HG02763 (cell line): ENCODE measurements around the gene CCNK.

ENCODE experiments used
- ATAC-seq: cut with Tn5 transposase; IDR thresholded peaks from one replicate; pipeline ENCODE4 v1.9.1; 2021; ENCODE audit warnings: mild to moderate bottlenecking, moderate library complexity; ENCODE audit not compliant: unreplicated experiment

CCNK gene

DNA sequence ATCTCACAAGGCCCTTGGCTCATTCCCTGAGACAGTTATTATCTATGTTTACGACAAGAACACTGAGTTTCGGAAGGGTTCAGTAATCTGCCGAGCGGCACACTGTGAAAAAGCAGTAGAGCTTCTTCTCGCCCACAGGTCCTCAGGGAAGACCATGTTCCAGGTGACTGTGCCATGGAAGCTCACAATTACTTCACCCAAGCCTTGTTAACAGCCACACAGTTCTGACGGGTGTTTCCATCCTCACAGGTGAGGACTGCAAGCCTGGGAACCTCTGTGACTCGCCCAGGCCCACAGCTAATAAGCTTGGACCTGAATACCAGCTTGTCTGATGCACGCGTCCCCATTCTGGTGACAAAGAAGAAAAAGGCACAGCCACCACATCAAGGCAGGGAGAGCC is 15.9 kb upstream of the CCNK start:
- no peak for ATAC-seq

DNA sequence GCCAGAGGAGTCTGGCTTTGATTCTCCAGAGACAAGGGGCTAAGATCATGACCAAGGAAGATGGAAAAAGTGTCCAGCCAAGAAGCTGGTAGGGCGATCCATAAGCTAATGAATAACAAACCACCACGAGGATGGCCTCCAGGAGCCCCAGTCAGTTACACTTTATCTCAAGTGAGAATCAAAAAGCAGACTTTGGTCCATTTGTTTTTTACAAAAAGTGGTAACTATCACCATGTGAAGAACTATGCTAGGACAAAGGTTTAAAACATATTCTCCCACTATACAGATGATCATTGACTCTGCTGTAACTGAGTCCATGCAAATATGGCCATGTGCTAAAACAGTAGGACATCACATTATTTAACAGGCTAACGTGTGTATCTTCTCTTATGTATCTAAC is 14.5 kb upstream of the CCNK start:
- no peak for ATAC-seq

DNA sequence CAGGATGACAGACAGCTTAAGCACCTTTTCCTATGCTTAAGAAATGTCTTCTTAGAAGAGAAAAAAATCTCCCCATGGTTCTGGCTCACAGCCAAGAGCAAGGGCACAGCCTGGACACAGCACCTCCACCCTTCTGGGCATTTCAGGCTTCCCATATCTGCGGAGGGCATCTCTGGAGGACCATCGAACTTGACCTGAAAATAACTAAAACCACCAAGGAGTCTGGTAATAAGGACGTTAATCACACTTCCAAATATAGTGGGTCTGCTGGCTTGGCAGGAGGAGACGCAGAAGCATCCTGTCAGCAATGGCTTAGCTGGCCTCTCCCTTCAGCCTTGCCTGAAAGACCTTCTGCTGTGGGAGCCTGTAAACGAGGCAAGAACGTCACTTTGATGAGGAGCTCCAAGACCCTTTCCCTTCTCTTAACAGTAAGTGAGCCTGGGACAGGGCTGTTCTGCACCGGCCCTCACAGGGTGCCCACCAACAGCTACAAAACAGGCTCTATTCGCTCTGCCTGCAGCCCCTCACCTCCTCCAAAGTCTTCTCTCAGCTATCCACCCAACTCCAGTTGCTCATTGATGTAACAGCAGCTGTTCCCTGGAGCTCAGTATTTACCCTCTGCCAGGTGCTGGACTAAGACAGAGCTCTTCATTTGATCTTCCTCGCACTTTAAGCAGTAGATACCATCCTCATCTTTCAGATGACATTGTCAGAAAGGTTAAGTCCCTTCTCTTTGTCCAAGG is 13.7 kb upstream of the CCNK start:
- no peak for ATAC-seq

GRCh38 chr14:99468081-99468480 is 13.1 kb upstream of the CCNK start:
- ATAC-seq = no peak

- no peak for ATAC-seq
Observed at GRCh38 chr14:99468836-99469592, 12.2 kb upstream of the CCNK start.

DNA sequence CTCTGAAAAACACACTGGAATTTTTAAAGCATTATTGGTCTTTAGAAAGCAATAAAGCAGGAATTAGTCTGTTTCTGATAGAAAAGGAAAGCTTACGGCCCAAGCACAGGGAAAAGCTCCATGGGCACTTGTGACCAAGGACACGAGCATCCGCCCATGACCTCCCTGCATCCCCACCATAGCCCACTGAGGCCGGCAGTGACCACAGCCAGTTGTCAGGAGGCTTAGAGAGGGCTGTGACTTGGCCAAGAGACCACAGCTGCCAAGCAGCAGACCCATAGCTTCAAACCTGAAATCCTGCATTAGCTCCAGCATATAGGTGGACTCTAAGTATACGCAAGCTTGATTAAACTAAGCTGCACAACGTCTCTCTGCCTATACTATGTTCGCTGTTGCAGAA is 9.5 kb upstream of the CCNK start:
- ATAC-seq = no peak

DNA sequence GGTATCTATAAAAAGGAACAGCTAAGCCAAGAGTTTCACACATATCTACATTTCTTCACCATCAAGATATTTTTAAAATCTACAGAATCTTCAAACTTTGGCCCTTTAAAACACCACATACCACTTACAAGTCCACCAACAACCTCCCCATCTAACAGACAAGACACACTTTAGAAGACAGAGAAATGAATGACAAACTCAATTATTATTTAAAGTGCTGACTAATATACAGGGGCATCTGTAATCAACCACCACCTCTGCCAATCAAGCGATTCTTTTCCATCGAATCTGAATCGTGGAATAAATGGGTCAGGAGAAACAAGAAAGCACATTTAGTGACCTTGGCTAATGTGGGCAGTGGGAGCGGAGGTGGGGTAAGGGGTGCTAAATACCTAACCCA is 8.3 kb upstream of the CCNK start:
- ATAC-seq = no peak

DNA sequence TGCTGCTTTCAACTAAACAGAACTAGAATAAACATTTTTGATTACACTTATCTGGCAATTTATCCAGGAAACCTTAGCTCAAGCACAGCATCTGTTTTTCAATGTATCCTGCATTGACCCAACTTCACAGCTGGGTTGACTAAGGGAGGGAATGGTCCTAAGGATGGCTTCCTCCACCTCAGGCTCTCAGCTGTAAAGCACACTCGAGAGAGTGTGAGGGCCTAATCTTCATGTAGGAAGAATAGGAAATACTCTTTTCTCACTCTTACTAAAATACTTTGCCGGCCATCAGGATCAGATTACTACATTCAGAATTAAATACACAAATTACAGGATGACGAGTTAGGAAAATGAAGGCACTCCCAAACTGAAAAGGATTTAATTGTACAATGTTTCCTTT is 7.8 kb upstream of the CCNK start:
- no peak for ATAC-seq

DNA sequence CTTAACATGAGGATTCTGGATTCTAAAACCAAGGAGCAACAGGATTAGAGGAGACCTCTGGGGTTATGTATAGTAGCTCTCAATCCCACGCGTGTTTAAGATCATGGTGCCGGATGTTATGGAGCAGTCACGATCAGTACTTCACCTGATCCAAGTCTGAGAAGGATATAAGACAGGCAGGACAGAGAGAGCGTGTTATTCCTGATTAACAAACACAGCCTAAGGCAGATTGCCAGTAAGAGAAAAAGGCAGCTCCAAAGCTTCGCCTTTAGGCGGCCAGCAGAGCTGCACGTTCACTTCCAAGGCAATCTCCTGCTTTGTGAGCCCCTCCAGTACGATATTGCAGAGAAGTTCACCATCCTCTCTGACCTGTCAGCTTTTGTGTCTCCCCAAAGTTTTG is 6.0 kb upstream of the CCNK start:
- no peak for ATAC-seq

DNA sequence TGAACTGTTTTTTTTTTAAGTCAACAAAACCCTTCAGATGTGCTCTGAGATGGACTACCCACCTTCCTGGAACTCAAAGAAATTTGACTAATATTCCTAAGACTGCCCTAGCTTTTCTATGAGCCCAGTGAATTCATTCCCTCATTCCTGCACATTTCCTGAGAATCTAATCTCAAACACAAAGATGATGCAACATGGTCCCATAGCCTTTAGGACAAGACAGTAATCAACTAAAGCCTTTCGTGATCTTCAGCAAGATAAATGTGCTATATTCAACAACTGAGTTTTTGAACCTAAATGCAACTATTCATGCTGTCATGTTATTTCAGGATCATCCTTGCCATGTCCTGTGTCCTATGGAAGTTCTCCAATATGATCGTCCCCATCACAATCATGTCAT is 5.5 kb upstream of the CCNK start:
- ATAC-seq = no peak

- no peak for ATAC-seq
Observed at GRCh38 chr14:99476864-99477263, 4.3 kb upstream of the CCNK start.

DNA sequence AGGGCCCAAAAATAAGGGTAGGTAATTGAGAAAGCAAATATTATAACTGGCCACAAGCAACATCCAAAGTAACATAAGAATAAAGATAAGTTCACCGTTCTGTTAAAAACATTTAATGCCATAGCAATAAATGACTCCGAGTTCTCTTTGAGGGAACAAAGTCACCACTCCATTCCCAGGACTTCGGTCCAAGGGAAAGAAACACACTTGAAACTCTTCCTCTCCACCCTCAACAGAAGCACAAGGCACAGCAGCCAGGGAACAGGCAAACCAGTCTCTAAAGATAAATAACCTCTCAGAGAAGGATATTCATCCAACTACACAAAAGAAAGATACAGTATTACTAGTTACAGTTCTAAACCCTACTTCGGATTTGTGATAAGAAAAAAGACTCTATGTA is 3.1 kb upstream of the CCNK start:
- ATAC-seq = no peak

GRCh38 chr14:99479160-99479905 is 1.9 kb upstream of the CCNK start:
- no peak for ATAC-seq

DNA sequence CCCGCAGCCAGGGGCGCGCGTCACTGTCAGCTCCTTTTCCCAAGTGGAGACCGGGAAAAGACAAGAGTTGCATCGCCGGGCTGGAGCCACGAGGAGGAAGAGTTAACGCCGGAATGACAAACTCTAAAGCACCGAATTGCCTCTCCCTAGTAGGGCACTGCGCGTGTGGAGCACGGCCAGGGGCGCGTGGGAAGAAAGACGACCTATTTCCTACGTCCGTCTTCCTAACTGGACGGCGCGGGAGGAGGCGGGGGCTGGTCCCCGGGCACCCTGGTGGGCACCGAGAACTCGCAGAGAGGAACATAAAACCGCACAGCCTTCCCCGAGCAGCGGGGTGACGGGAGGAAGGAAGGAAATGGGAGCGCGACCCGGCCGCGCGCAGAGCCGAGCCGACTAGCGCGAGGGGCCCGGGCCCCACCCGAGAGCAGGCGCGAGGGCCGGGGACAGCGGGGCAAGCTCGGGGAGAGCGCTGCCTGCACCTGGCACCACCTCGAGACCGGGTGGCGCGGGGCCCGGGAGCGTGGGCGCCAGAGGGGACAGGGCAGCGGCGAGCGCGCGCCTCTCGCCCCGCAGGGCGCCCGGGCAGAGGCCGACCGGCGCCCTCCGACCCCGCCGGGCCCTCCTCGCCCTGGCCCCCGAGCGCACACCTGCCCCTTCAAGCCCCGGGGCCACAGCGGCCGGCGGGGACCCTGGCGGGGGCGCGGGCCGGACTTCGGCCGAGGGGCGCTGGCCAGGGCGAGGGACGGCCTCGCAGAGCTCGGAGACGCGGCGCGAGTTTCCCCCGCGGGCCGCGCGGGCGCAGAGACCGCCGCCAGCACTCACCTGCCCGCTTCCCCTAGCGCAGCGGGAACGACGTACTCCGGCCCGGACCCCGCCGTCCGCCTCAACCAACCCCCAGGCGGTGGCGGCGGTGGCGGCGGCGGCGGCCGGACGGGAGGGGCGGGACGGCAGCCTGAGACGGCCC is 1.0 kb upstream of the CCNK start, which contains the start of gene SETD3:
TSS of gene SETD3 (minus strand) at position 954 of the 964 bp plus-strand sequence. CDS start 15,054 bp downstream, outside the sequence.
- ATAC-seq = peak; percentile 2

DNA sequence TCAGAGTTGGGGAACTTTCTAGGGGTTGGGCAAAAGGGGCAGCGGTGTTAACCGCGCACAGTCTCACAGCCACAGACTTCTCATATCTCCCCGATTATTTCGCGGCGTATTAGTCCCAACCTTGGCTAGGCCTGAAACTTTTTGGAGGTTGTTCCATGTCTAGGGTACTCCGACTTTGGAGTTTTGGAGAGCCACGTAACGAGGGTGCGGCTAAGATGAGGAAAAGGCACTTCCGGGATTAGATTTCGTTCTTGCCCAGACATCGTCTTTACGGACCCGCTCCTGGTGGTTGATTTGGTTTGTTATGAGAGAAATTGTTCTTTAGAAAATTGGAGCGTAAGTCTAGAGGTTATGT is 513 bp downstream of the CCNK start:
- ATAC-seq = no peak

GRCh38 chr14:99484106-99484505 is 2.9 kb downstream of the CCNK start:
- ATAC-seq = no peak

DNA sequence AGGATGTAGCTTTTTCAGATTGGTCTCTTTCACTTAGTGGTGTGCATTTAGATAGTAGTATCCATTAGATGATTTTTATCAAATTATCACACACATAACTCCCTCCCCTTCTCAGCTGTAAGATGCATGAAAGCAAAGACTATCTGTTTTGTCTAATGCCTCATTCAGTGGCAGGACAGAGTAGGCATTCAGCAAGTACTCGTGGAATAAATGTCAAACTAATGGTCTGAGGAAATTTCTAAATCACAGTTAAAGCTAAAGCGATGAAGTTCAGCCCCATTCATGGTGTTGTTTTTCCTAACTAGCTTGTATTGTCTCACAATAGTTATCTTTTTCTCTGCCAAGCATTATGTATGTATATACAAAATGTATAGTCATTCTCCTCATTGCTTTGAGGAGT is 16.1 kb downstream of the CCNK start:
- no peak for ATAC-seq

DNA sequence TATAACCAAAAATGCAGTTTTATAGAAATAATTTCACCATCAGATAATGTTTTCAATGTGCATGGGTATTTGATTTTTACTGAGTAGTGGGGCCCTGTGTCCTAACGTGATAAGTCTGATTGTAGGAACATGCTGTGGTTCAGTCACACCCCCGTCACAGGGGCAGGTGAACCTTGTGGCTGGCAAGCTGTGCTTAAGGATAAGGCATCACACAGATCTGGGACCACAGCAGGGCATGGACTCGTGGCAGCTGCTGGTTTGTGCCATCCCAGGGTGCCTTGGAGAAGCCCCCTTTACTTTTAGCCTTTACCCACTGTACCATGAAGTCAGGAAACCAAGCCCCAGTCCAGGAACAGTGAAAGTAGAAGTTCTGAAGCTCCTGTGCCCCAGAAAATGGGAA is 16.7 kb downstream of the CCNK start:
- no peak for ATAC-seq

- no peak for ATAC-seq
Observed at GRCh38 chr14:99502989-99503421, 21.8 kb downstream of the CCNK start.

DNA sequence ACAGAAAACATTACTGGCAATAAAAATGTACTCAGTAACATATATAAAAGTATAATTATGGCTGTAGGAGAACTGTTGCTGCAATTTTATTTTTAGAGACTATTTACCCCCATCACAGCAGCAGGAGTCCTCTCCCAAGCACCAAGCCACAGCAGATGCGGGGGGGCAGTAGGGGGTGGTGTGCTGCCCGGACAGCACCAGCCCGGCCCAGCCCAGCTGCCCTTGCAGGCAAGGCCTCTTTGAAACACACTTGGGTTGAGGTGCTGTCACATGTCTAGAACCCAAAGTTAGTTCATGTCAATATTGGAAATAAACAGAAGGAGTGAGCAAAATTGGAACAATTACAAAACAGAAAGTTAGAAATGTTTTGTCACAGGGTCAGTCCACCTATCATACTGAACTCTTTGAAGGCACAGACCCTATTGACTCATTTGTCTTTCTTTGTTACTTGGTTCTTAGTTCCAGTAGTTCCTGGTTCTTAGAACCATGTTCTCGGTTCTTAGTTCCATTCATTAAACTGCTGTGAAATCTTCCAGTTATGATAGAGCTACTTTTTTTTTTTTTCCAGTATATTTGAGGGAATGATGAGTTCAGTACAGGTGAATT is 22.7 kb downstream of the CCNK start:
- no peak for ATAC-seq
